ENCODE results near the gene NSL1. TPM values are rescaled to one million over a fixed set of nuclear protein-coding genes. Genes with fewer than 3 reads are reported as not detected.

NSL1 gene
- total RNA-seq, 4 donors from 2014 or later, result 18.3 to 57.5 (median 34.3) TPM

DNA sequence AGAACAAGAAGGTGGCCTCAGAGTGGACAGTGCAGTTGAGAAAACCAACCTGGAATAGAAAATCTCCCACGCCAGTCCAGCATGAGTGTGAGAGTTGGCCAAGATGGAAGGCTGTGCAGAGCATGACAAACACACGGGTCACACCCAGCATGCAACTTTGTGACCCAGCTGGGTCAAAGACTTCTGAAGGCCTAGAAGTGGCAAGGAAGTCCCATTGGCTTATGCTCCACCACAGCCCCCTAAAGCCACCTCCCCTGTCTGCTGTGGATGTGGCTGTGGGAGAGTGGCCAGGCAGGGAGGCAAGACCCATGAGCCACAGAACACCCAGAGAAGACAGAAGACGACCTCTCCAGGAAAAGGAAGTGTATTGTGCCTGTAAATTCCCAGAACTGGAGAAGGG lies 105.5 kb downstream of the NSL1 start:
- no peaks in the 10 kb centered on the region for H3K9me3 ChIP-seq

GRCh38 chr1:212685429-212685828 lies 106.1 kb downstream of the NSL1 start:
- no peak for DNase-seq (ENCODE audit: low spot score in 2 of 2)
- 61% methylated on average over 2 of the region's 2 CpGs for WGBS

More for the DNA sequence above, 105.5 kb downstream of the NSL1 start:
- Histone ChIP-seq H3K27ac (no peak overlapping the region), H3K4me1 (no peaks in the 10 kb centered on the region), H3K36me3 (no peaks in the 10 kb centered on the region), H3K4me3 (no peak overlapping the region), H3K27me3 (no peaks in the 10 kb centered on the region)
- peak in 1 of 2 donors; percentile 40 for DNase-seq (ENCODE audit: low spot score in 2 of 2)
- 72% methylated on average over 3 of the region's 3 CpGs for WGBS
- no peak for TF ChIP-seq POLR2AphosphoS5 (IDR thresholded peaks at IDR 0.05)
- no peak for TF ChIP-seq CTCF (IDR thresholded peaks at IDR 0.05)
- TF ChIP-seq POLR2A (IDR thresholded peaks at IDR 0.05), result no peak
- TF ChIP-seq EP300 (IDR thresholded peaks at IDR 0.05), result no peak

DNA sequence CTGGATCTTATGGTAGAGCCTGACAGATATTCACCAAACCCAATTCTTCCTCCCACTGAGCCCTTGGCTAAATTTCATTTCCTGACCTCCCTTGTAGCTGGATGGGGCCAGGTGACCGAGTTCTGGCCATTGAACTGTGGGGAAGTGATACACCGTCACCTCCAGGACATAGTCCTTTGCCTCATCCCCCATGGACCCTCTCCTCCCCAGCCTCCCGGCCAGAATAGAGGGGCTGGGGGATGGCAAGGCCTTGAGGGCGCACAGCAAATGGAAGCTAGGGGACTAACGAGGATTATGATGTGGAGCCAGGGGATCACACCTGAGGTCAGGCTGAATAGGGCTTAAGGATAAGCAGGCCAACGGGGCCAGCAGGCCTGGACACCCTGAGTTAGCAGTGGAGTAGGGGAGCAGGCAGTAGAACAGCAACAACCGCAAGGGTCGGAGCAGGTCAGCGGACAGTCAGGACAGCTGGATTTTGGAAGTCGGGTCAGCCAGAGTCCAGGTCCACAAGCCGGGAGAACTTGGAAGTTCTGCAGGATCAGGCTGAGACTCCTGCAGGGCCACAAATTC lies 107.0 kb downstream of the NSL1 start:
- H3K36me3 ChIP-seq, result no peaks in the 10 kb centered on the region
- H3K27ac ChIP-seq, result no peak overlapping the region
- peak in 1 of 2 donors; percentile 40 for DNase-seq (ENCODE audit: low spot score in 2 of 2)
- no peaks in the 10 kb centered on the region for H3K4me1 ChIP-seq
- TF ChIP-seq CTCF (IDR thresholded peaks at IDR 0.05) (no peak), POLR2AphosphoS5 (IDR thresholded peaks at IDR 0.05) (no peak), POLR2A (IDR thresholded peaks at IDR 0.05) (no peak), EP300 (IDR thresholded peaks at IDR 0.05) (no peak)
- 94% methylated on average over 11 of the region's 11 CpGs for WGBS
- H3K4me3 ChIP-seq, result no peak overlapping the region
- no peaks in the 10 kb centered on the region for H3K27me3 ChIP-seq
- H3K9me3 ChIP-seq, result no peaks in the 10 kb centered on the region

More at GRCh38 chr1:212685429-212685828, 106.1 kb downstream of the NSL1 start:
- no peaks in the 10 kb centered on the region for H3K4me1 ChIP-seq
- no peaks in the 10 kb centered on the region for H3K36me3 ChIP-seq
- no peak overlapping the region for H3K27ac ChIP-seq
- no peak for TF ChIP-seq CTCF (IDR thresholded peaks at IDR 0.05)
- no peak for TF ChIP-seq EP300 (IDR thresholded peaks at IDR 0.05)
- TF ChIP-seq POLR2A (IDR thresholded peaks at IDR 0.05), result no peak
- TF ChIP-seq POLR2AphosphoS5 (IDR thresholded peaks at IDR 0.05), result no peak
- no peak overlapping the region for H3K4me3 ChIP-seq
- H3K9me3 ChIP-seq, result no peaks in the 10 kb centered on the region
- no peaks in the 10 kb centered on the region for H3K27me3 ChIP-seq

- no peak for TF ChIP-seq POLR2A (IDR thresholded peaks at IDR 0.05)
- TF ChIP-seq CTCF (IDR thresholded peaks at IDR 0.05), result no peak
- TF ChIP-seq POLR2AphosphoS5 (IDR thresholded peaks at IDR 0.05), result no peak
- TF ChIP-seq EP300 (IDR thresholded peaks at IDR 0.05), result no peak
- no peaks in the 10 kb centered on the region for H3K4me1 ChIP-seq
- 94% methylated on average over 6 of the region's 6 CpGs for WGBS
- peak in 1 of 2 donors; percentile 23 for DNase-seq (ENCODE audit: low spot score in 2 of 2)
- H3K27ac ChIP-seq, result no peak overlapping the region
- no peaks in the 10 kb centered on the region for H3K36me3 ChIP-seq
- no peak overlapping the region for H3K4me3 ChIP-seq
- no peaks in the 10 kb centered on the region for H3K27me3 ChIP-seq
- H3K9me3 ChIP-seq, result no peaks in the 10 kb centered on the region
These were observed 107.5 kb downstream of the NSL1 start for GRCh38 chr1:212684076-212684475.

- no peaks in the 10 kb centered on the region for H3K9me3 ChIP-seq
- no peaks in the 10 kb centered on the region for H3K27me3 ChIP-seq
- no peak for DNase-seq (ENCODE audit: low spot score in 2 of 2)
- H3K27ac ChIP-seq, result no peak overlapping the region
- no peaks in the 10 kb centered on the region for H3K36me3 ChIP-seq
- H3K4me1 ChIP-seq, result no peaks in the 10 kb centered on the region
- WGBS, result 81% methylated on average over 7 of the region's 7 CpGs
- no peak for TF ChIP-seq EP300 (IDR thresholded peaks at IDR 0.05)
- no peak for TF ChIP-seq POLR2A (IDR thresholded peaks at IDR 0.05)
- TF ChIP-seq CTCF (IDR thresholded peaks at IDR 0.05), result no peak
- TF ChIP-seq POLR2AphosphoS5 (IDR thresholded peaks at IDR 0.05), result no peak
- H3K4me3 ChIP-seq, result no peak overlapping the region
These were observed 108.2 kb downstream of the NSL1 start for GRCh38 chr1:212683357-212683722.

Measured in suprapubic skin (tissue), 4 donors.